Gastroesophageal sphincter (tissue), 3 donors: ENCODE data around the gene FGF18.

Experiments used
- EP300 ChIP-seq: sonication (generic); formaldehyde crosslinking; IDR thresholded peaks from one replicate; pipeline ENCODE4 v1.6.1; 2017; ENCODE audit warnings: antibody characterized with exemption, mild to moderate bottlenecking
- POLR2A ChIP-seq, 2 donors: fragments of 450-650 bp; IDR thresholded peaks; one replicate each; pipeline ENCODE4 v1.6.1; 2017; ENCODE audit warnings: antibody characterized with exemption in 2 of 2, mild to moderate bottlenecking in 2 of 2, moderate library complexity in 1 of 2
- POLR2AphosphoS5 ChIP-seq: sonication (generic); formaldehyde crosslinking; IDR thresholded peaks from one replicate; pipeline ENCODE4 v1.6.1; 2017; ENCODE audit warnings: antibody characterized with exemption
- TF ChIP-seq, protein P1 (sequence below), 4 experiments: fragments of 200-600 bp in 2 of 4; fragments of 450-650 bp in 2 of 4; sonication (generic) in 1 of 4; IDR thresholded peaks; one replicate each; pipeline ENCODE4 v1.5.1; 2017 to 2019; ENCODE audit warnings: antibody characterized with exemption in 4 of 4, mild to moderate bottlenecking in 2 of 4, moderate library complexity in 2 of 4

DNA sequence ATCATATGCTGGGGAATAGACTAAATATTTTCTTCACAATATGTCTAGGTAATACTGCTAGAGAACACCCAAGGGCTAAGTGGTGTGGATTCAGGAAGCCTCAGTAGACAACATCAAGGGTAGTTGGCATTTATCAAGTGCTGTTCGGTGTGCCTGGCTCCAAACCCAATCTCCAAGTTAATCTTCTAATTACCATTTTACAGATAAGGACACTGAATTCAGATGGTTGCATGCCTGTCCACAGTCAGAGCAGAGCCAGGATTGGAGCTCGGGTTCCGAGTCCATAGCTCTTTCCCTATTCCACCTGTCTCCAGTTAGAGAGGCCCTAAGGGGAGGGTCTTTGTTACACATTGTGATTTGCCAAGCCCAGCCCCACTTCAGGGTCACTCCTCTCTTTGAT is 58.2 kb downstream of the FGF18 start:
- TF ChIP-seq, protein P1, sequence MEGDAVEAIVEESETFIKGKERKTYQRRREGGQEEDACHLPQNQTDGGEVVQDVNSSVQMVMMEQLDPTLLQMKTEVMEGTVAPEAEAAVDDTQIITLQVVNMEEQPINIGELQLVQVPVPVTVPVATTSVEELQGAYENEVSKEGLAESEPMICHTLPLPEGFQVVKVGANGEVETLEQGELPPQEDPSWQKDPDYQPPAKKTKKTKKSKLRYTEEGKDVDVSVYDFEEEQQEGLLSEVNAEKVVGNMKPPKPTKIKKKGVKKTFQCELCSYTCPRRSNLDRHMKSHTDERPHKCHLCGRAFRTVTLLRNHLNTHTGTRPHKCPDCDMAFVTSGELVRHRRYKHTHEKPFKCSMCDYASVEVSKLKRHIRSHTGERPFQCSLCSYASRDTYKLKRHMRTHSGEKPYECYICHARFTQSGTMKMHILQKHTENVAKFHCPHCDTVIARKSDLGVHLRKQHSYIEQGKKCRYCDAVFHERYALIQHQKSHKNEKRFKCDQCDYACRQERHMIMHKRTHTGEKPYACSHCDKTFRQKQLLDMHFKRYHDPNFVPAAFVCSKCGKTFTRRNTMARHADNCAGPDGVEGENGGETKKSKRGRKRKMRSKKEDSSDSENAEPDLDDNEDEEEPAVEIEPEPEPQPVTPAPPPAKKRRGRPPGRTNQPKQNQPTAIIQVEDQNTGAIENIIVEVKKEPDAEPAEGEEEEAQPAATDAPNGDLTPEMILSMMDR (IDR thresholded peaks at IDR 0.05): no peak
- TF ChIP-seq POLR2A (IDR thresholded peaks at IDR 0.05): no peak
- no peak for TF ChIP-seq POLR2AphosphoS5
- TF ChIP-seq EP300: no peak
